ENCODE measurements around the gene OPRL1. TPM values are rescaled to one million over a fixed set of nuclear protein-coding genes. Genes with fewer than 3 reads are reported as not detected.

OPRL1 gene
- total and polyA plus RNA-seq, 2 of the 8 experiments (the other 6 are each of a cell fraction or from before 2014, with no cell fraction given) = 0.63 to 0.98 TPM

DNA sequence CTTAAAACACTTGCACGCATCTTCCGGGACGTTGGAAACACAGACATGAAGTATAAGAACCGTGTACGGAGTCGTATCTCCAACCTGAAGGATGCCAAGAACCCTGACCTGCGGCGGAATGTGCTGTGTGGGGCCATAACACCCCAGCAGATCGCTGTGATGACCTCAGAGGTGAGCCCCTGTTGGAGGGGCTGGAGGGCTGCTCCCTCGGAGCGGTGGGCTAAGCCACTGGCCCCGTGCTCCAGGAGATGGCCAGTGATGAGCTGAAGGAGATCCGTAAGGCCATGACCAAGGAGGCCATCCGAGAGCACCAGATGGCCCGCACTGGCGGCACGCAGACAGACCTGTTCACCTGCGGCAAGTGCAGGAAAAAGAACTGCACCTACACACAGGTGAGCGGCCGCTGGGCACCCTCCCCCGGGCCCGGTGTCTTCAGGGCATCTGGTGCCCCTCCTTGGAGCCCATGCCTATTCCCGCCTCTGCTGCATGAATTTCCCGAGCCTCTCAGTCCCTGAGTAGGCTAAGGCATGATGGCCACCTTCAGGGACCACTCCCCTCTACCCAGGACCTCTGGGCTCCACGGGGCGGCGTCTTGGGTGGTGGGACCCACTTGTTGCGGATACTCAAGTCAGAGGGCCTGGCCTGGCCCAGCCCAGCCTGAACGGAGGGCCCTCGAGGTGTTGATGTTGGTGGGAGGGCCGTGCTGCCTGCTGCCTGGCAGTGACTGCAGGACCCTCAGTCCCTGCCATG is 9.5 kb upstream of the OPRL1 start:
- Histone ChIP-seq H3K14ac (ENCODE audit: insufficient read length) (no peak overlapping the region), H3K23ac (ENCODE audit: insufficient read length) (no peak overlapping the region), H3K36me3 (ENCODE audit: control insufficient read depth in 2 of 4, insufficient read depth in 4 of 4, low read length in 3 of 4) (peaks cover 0 to 8% (median 3%) of the 10 kb centered on the region in 4 experiments; a peak in 3 of 8 replicates), H3K4me1 (replicated peaks in 1 of 4; ENCODE audit: control insufficient read depth in 3 of 4, insufficient read depth in 4 of 4, low read length in 3 of 4) (peaks cover 0 to 16% (median 5%) of the 10 kb centered on the region in 4 experiments; a peak in 6 of 7 replicates), H2BK20ac (ENCODE audit: low read length) (0 out of 2 replicates have a peak overlapping the region, but pooled peaks have one; percentile 61), H3K9me3 (ENCODE audit: insufficient read depth in 2 of 2, low read depth in 1 of 2, low read length in 1 of 2) (no peaks in the 10 kb centered on the region), H2BK12ac (ENCODE audit: low read depth, low read length) (peak overlapping the region; percentile 60; the same call in 1 of the 2 replicates), H2AK5ac (ENCODE audit: low read depth, low read length) (no peak overlapping the region), H3K4ac (replicated peaks; ENCODE audit: insufficient read length, low read depth, low read length) (no peak overlapping the region), H2AFZ (ENCODE audit: low read length) (no peak overlapping the region), H3K79me2 (ENCODE audit: control insufficient read depth in 1 of 2, insufficient read depth in 2 of 2, low read length in 2 of 2) (no peaks in the 10 kb centered on the region), H3K4me2 (ENCODE audit: insufficient read depth in 1 of 2, low read depth in 2 of 2, low read length in 2 of 2) (no peak overlapping the region), H3K27ac (ENCODE audit: low read depth, low read length) (no peak overlapping the region), H4K8ac (ENCODE audit: extremely low read depth, insufficient read depth, low read length) (no peak overlapping the region), H3K23me2 (ENCODE audit: low read depth, low read length) (no peaks in the 10 kb centered on the region), H2BK15ac (ENCODE audit: low read length) (peak overlapping the region; percentile 81; the same call in 1 of the 2 replicates), H3K4me3 (ENCODE audit: extremely low read depth in 1 of 4, insufficient read depth in 2 of 4, low read depth in 3 of 4, low read length in 4 of 4) (no peak overlapping the region), H3K56ac (replicated peaks; ENCODE audit: insufficient read length, low read depth, low read length) (no peak overlapping the region), H4K20me1 (replicated peaks in 1 of 2; ENCODE audit: control insufficient read depth in 1 of 2, insufficient read depth in 2 of 2, low read length in 2 of 2) (peaks cover 2 to 10% of the 10 kb centered on the region in 2 experiments), H2BK120ac (replicated peaks; ENCODE audit: low read depth, low read length) (no peak overlapping the region), H3K9ac (replicated peaks in 1 of 4; ENCODE audit: extremely low read depth in 1 of 4, low read depth in 3 of 4, low read length in 3 of 4) (no peak overlapping the region), H4K5ac (ENCODE audit: insufficient read length, low read depth, low read length) (no peak overlapping the region), H3K18ac (ENCODE audit: extremely low read depth, low read length) (no peak overlapping the region), H4K91ac (replicated peaks; ENCODE audit: insufficient read length, low read length) (no peak overlapping the region), H3K27me3 (replicated peaks in 1 of 4; ENCODE audit: control insufficient read depth in 3 of 4, extremely low read depth in 1 of 4, insufficient read depth in 3 of 4, low read length in 3 of 4) (no peaks in the 10 kb centered on the region), H3K79me1 (ENCODE audit: low read depth, low read length) (0 out of 2 replicates have a peak, but pooled peaks cover 3% of the 10 kb centered on the region), H2BK5ac (ENCODE audit: low read depth, low read length) (peak overlapping the region; percentile 66)
- DNase-seq (ENCODE audit: low read depth in 1 of 2, low spot score in 2 of 2) (no peak), FAIRE-seq (no peak)
- WGBS, 2 experiments (ENCODE audit: extremely low coverage in 1 of 2, insufficient coverage in 1 of 2, insufficient read length in 1 of 2, insufficient replicate concordance in 2 of 2, low coverage in 1 of 2, low lambda C conversion rate in 2 of 2, missing lambda C conversion rate in 1 of 2) = 92% methylated on average over 31 of the region's 31 CpGs; no CpG with 5 or more reads in 1 of the 2 experiments
- ChIA-PET CTCF (ENCODE audit: partially characterized antibody) (interaction anchor here (0.6 to 3.1 kb wide), 12 partner anchors 10 to 532 kb away, joined by 3 to 33 read pairs (median 6); partner anchors contain the start of genes LKAAEAR1, OPRL1 and RGS19), POLR2A (ENCODE audit: partially characterized antibody) (interaction anchor here (1.7 kb wide), 2 partner anchors 13 to 31 kb away, joined by 4 to 6 read pairs; partner anchors contain the start of gene LKAAEAR1)
- no peak for TF ChIP-seq RNF2 (IDR thresholded peaks at IDR 0.05; ENCODE audit: borderline replicate concordance, low read depth, low read length, missing control alignments, poor library complexity, severe bottlenecking)
- no peak for TF ChIP-seq CHD1 (IDR thresholded peaks at IDR 0.05; ENCODE audit: low read depth, low read length)
- no peak for TF ChIP-seq SRF (IDR thresholded peaks at IDR 0.05; ENCODE audit: low read depth, low read length)
- TF ChIP-seq CHD2 (IDR thresholded peaks at IDR 0.05; ENCODE audit: low read length) = no peak
- no peak for TF ChIP-seq SIX5 (IDR thresholded peaks at IDR 0.05; ENCODE audit: low read depth, low read length)
- no peak for TF ChIP-seq JUN (IDR thresholded peaks at IDR 0.05; ENCODE audit: low read depth, low read length)
- TF ChIP-seq KDM4A (IDR thresholded peaks at IDR 0.05; ENCODE audit: low read depth, low read length, severe bottlenecking) = no peak
- no peak for TF ChIP-seq PHF8 (conservative IDR thresholded peaks at IDR 0.05; ENCODE audit: low read depth, low read length)
- no peak for TF ChIP-seq CREB1 (IDR thresholded peaks at IDR 0.05)
- no peak for TF ChIP-seq MAFK (IDR thresholded peaks at IDR 0.05; ENCODE audit: low read depth, low read length)
